ENCODE measurements around the gene UPP1.

GRCh38 chr7:48052748-48053147, 36.3 kb upstream of the UPP1 start:
- TF ChIP-seq CTCF (conservative IDR thresholded peaks at IDR 0.05; ENCODE audit: low read depth, low read length) (no peak), POLR2A (IDR thresholded peaks at IDR 0.05; ENCODE audit: low read depth, low read length) (no peak), RAD21 (IDR thresholded peaks at IDR 0.05; ENCODE audit: low read length) (no peak), MXI1 (IDR thresholded peaks at IDR 0.05; ENCODE audit: borderline replicate concordance, low read depth, low read length) (no peak), SMC3 (IDR thresholded peaks at IDR 0.05; ENCODE audit: low read depth, low read length) (no peak), BHLHE40 (IDR thresholded peaks at IDR 0.05; ENCODE audit: low read depth, low read length) (no peak)
- TF ChIP-seq, protein P1, sequence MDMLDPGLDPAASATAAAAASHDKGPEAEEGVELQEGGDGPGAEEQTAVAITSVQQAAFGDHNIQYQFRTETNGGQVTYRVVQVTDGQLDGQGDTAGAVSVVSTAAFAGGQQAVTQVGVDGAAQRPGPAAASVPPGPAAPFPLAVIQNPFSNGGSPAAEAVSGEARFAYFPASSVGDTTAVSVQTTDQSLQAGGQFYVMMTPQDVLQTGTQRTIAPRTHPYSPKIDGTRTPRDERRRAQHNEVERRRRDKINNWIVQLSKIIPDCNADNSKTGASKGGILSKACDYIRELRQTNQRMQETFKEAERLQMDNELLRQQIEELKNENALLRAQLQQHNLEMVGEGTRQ (IDR thresholded peaks at IDR 0.05; ENCODE audit: low read depth, low read length): peak; percentile 86

Measured in IMR-90 (cell line).